OCI-M2 (cell line): ENCODE results near the gene LRP3.

Source experiments
- DNase-seq: peaks from one replicate; lab custom pipeline; 2025; ENCODE audit not compliant: unreplicated experiment; lab: John Stamatoyannopoulos, UW

LRP3 gene

GRCh38 chr19:33251526-33252090 is 57.5 kb downstream of the LRP3 start:
- no peak for DNase-seq

DNA sequence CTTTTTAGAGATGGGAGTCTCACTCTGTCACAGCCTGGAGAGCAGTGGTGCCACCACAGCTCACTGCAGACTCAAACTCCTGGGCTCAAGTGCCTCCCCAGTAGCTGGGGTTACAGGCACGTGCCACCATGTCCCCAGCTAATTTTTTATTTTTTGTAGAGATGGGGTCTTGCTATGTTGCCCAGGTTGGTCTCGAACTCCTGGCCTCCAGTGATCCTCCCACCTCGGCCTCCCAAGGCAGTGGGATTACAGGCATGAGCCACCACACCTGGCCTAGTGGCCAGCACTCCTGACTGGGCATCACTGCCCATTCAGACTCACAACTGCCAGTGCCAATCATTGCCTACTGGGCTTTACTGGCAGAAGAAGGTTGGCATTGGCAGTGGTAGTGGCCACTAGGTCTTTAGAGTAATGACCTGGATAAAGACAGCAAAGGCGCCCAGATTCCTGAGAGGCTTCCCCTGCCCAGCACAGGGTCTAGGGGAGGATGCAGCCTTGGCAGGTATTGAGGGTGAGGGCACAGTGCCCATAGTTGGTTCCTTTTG is 58.4 kb downstream of the LRP3 start:
- DNase-seq = no peak

- no peak for DNase-seq
These were observed 58.8 kb downstream of the LRP3 start for GRCh38 chr19:33252971-33253370.

GRCh38 chr19:33254245-33254824 is 60.2 kb downstream of the LRP3 start:
- no peak for DNase-seq

GRCh38 chr19:33255781-33256180 is 61.7 kb downstream of the LRP3 start:
- DNase-seq = no peak

GRCh38 chr19:33256261-33256660 is 62.1 kb downstream of the LRP3 start:
- DNase-seq = no peak

- no peak for DNase-seq
These were observed 63.7 kb downstream of the LRP3 start for GRCh38 chr19:33257828-33258227.
